Placental pericyte (primary cell): ENCODE results near the gene WNT8A. TPM values are rescaled to one million over a fixed set of nuclear protein-coding genes. Genes with fewer than 3 reads are reported as not detected.
A peak's percentile ranks its signal among the peaks of the same experiment; 100 is the strongest.

Experiments
- small RNA-seq: library from RNA; depleted of rRNA; stranded (forward); fragments of <200 nt; gene quantifications from one replicate; pipeline ENCODE3, GENCODE V24; 2012; ENCODE audit warnings: low replicate concordance
- total RNA-seq: library from RNA; depleted of rRNA; stranded (reverse); fragments of >200 nt; gene quantifications from 2 replicates; pipeline ENCODE4 v1.2.3, GENCODE V29; 2012

Gene WNT8A, protein sequence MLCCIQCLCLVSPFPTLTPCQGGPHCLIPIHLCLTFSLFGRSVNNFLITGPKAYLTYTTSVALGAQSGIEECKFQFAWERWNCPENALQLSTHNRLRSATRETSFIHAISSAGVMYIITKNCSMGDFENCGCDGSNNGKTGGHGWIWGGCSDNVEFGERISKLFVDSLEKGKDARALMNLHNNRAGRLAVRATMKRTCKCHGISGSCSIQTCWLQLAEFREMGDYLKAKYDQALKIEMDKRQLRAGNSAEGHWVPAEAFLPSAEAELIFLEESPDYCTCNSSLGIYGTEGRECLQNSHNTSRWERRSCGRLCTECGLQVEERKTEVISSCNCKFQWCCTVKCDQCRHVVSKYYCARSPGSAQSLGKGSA
- total RNA-seq: not detected in 2 replicates

DNA sequence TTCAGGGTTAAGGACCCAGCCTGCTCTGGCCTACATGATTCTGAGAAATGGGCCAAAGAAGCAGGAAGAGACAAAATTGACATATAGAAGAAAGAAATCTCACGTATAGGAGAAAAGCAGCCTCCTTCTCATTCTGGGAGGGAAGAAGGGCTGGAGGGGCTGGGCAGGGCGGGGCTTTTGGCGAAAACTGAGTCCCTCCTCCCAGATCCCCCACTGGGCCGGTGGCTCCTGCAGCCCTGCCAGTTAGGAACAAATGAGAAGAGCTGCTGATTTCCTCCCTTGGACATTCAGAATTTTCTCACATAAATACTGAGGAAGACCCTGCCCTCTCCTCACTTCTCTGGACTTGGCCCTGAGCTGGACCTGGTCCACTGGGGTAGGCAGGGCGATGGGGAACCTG lies at the start of gene WNT8A:
Gene WNT8A, plus strand, starts transcription at position 332 of the 400 bp plus-strand sequence. CDS start 95 bp downstream, outside the sequence.

DNA sequence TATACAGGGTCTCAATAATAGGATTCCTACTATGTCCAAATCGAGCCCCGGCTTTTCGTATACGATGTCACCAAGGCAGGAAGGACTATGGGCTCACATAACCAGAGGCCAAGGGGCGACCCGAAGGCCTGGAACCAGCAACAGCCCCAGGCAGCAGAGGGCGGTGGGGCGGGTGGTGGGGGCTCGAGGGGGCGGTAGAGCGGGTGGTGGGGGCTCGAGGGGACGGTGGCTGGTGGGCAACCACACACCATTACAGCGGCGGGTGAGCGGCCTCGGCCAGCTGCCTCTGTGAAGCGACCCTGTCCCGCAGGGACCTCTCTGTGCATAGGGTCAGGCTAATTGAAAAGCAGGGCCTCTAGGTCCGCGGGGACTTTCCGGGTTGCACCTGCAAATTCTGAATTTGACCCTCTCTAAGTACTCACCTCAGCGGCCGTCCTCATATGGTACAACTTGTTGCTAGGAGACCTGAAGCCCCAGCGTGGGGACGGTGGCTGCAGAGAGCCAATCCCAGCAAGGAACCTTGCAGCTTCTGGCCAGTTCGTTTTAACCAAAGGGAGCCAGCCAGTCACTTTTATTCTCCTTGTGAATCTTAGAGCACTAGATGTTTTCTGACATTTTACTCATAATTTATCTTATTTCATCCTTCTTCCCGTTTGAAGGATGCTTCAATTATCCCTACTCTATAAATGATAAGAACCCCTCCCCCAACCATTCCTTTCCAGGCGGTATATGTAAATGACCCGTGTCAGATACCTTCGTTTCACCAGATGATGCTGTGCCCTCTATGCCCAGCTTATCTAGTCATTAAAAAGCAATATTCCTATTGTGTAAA lies 55.3 kb downstream of the WNT8A start, which contains the start of gene NME5:
Gene NME5, minus strand, starts transcription at position 480 of the 832 bp plus-strand sequence. CDS start 648 bp downstream, outside the sequence.

Small RNA genes lying within 50 kb of the gene (small RNA-seq; reads per million reads assigned to genes)
- gene RNU6-1148P: not detected
- not detected for gene RNU6-460P
- 0.68 reads per million, percentile 30 among the genes with 10 or more reads in this experiment for gene RNU6-888P

Other genes starting within 250 kb of the WNT8A start
- not detected in 2 replicates for gene MYOT, start 216.2 kb upstream of the WNT8A start, total RNA-seq
- not detected in 2 replicates for gene PKD2L2, start 194.6 kb upstream of the WNT8A start, total RNA-seq
- gene FAM13B, start 51.0 kb upstream of the WNT8A start, total RNA-seq: 31.5 and 32.4 TPM in 2 replicates
- gene NME5, start 55.4 kb downstream of the WNT8A start, total RNA-seq: not detected in 2 replicates
- 35.0 and 46.7 TPM in 2 replicates for gene BRD8, start 94.6 kb downstream of the WNT8A start, total RNA-seq
- 0.66 and 67.7 TPM in 2 replicates for gene KIF20A, start 95.1 kb downstream of the WNT8A start, total RNA-seq
- 19.3 and 33.2 TPM in 2 replicates for gene CDC23, start 129.3 kb downstream of the WNT8A start, total RNA-seq
- gene GFRA3, start 190.6 kb downstream of the WNT8A start, total RNA-seq: not detected in 2 replicates
- gene CDC25C, start 247.8 kb downstream of the WNT8A start, total RNA-seq: 0.44 and 13.3 TPM in 2 replicates